ENCODE results near the gene AHDC1. TPM values are rescaled to one million over a fixed set of nuclear protein-coding genes. Genes with fewer than 3 reads are reported as not detected.
"Not testable (repeated sequence)": the region's sequence is repeated elsewhere in the genome, so short reads cannot be mapped to it uniquely, and the experiment has no call there.

The AHDC1 gene
- polyA plus RNA-seq, 4 donors = 31.6 to 67.5 (median 48.5) TPM

DNA sequence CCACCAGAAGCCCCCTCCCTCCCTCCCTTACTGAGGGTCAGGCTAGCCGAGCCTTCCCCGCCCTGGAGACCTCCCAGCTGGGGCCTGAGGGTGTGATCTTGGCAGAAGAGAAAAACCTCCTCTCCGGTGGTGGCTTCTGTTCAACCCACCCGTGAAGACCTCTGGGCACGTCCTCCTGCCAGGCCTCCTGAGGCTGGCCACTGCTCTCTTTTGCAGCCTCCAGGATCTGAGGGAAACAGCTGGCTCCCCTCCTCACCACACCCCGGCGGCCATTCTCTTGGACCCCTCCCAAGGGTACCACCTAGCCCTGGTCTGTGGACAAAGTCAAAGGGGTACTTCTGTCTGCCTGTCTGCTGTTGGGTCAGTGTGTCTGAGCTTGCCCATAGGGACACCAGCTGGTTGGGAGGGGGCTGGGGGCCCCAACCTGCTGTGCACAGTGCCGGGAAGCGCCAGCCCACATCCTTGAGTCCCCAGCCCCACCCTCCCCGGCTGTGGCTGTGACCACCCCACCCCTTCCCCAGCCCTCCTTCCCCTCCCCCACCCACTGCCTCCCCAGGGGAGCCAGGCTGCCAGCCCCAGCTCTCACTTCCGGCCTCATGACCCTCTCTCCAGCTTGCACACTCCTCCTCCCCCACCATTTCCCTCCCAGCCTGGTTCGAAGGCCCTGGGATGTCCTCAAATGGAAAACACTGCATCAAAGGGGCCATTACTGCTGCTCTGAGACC lies 48.1 kb downstream of the AHDC1 start:
- DNase-seq (ENCODE audit: low read depth in 4 of 4, low spot score in 2 of 4) = no peak

DNA sequence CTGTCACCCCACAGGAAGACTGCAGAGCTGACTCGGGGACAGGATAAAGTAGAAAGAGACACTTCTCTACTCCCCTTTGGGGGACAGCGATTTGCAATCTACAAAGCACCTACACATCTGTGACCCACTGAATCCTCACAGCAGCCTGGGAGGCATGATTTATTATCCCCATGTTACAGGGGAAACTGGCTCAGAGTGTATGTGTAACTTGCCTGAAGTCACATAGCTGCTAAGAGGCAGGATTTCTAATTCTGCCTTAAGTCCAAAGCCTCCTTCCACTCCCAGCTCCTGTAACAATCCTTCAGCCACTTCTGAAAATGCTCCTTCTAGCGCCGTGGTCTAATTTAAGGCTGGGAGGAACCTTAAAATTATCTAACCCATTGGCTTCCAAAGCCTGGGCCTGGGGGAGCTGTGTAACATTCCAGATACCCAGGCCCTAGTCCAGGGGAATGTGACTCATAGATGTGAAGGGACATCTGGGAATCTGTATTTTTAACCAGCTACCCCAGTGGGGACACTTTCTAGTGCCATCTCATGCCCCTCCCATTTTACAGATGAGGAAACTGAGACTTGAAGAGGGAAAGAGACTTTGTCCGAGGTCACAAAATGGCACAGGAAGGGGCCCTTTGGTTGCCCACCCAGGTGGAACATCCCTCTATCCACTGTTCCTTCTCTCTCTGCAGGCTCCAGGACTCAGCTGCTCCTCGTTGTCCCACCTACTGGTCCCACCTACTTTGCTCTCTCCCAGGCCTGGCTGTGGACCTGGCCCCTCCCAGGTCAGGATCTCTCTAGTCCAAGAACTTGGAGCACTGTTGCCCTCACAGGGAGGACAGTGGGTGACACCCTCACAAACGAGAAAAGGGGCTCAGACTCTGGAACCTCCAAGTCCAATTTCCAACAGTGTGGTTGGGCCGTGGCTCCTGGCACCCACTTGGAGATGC lies 48.9 kb downstream of the AHDC1 start:
- DNase-seq (ENCODE audit: low read depth in 4 of 4, low spot score in 2 of 4) = no peak

DNA sequence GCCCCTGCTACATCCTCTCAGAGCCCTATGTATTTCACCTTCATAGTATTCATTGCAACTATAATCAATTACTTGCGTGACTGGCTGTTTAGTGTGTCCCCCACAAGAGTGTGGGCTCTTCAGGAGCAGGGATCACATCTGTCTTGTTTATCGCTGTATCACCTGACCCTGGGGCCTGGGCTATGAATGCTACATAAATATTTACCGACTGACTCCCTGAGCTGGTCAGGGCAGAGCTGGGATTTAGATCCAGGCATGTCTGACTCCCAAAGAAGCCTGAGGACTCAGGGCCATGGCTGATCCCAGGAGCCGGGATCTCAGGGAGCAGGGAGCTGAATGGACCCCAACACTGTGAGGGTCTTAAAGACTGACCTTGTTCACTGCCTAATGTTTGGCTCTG lies 49.7 kb downstream of the AHDC1 start:
- no peak for DNase-seq (ENCODE audit: low read depth in 4 of 4, low spot score in 2 of 4)

DNA sequence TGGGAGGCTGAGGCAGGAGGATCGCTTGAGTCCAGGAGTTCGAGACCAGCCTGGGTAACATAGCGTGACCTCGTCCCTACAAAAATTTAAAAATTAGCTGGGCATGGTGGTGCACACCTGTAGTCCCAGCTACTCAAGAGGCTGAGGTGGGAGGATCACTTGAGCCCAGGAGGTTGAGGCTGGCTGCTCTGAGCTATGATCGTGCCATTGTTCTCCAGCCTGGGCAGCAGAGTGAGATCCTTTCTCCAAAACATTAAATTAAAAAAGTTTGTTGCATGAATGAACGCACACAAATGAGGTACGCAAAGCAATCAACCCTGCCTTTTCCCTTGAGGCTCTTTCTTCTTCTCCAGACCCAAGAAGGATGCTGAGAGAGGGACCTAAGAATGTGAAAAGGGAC lies 50.1 kb downstream of the AHDC1 start:
- not testable (repeated sequence) for DNase-seq (ENCODE audit: low read depth in 4 of 4, low spot score in 2 of 4)

DNA sequence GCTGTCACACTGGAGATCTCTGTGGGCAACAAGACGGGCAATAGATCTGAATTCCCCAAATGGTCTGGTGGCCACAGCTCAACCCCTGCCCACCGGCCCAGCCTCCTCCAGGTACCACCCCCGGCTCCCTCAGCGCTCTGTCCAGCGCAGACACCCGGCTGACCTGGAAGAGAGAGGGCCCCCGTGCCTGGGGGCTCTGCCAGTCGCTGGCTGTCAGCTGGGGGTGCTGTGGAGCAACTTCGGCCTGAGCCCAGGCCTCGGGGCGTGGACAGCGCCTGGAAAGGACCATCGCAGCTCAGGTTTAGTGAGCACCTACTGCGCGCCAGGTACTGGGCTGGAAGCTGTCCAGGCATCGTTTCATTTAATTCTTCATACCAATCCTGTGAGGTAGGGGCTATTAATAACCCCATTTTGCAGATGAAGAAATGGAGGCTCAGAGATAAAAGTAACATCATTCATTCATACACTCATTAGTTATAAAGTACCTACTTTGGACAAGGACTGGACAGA lies 51.0 kb downstream of the AHDC1 start:
- no peak for DNase-seq (ENCODE audit: low read depth in 4 of 4, low spot score in 2 of 4)

DNA sequence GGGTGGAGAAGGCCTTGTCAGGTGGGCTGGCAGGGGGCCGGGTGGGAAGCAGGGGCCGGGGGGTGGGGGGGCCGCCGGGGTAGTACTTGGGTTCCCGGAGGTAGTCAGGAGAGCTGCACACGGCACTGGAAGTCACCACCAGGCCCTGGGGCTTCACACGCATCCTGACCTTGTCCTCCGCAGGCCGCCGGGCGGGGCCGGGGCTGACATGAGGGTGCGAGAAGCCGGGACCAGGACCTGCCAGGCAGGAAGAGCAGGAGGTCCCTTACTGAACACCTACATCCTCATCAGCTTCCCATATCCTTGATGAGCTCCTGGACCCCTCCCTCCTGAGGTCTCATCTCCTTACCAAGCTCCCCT lies 52.0 kb downstream of the AHDC1 start:
- DNase-seq (ENCODE audit: low read depth in 4 of 4, low spot score in 2 of 4) = no peak

DNA sequence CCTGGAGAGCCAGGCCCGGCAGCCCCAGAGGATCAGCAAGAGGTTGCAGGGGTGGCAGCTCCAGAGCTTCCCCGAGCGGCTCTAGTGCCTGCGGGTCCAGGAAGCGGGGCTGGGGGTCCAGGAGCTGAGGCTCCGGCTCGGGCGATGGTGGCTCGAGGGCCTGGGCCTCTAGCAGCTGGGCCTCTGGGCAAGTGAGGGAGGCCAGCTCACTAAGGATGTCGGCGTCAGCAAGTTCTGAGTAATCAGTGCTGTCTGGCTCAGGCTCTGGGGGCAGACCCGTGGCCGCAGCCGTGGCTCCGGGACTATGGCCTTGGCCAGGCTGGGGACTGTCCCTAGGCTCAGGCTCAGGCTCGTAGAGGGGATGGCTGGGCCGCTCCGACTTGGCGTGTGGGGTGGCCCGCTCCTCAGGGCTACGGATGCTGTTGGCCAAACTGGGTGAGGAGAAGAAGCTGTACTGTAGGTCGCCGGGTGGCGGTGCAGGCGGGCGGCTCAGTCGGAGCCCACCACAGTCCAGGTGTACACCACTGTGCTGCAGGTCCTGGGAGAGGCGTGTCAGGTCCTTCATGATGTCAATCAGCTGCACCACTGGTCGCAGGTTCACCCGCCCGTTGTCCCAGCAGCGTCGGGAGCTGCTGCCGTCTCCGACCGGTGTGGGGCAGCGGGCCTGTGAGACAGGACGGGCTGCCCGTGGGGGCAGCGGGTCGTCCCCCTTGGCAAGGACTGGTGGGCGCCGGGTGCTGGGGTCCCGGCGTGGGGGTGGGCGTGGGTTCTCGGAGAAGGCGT lies 52.6 kb downstream of the AHDC1 start:
- no peak for DNase-seq (ENCODE audit: low read depth in 4 of 4, low spot score in 2 of 4)

DNA sequence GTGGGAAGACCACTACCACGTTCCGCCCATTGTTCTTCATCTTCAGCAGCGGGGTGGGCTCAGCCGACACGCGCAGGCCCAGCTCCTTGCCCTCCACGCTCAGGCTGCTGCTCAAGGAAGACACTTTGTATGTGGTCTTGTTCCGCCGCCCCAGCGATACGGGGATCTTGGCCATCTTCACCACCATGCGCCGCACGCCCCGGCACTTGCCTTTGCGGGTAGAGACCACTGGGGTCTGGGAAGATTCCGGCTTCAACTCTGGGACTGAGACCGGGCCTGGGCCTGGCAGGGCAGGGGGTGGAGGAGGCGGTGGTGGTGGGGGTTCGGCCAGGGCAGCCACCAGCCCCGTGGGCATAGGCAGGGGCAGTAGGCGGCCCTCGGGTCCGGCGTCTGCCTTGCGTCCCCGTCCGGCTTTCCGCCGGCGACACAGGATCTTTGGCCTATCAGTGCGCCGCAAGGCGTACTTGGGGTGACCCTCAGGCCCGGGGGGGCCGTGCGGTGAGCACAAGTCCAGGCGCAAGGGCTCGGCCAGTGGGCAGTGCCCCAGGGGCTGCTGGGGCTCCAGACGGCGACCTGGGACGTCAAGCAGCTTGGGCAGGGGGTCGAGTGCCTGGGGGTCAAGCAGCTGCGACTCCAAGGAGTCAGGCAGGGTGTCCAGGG lies 53.3 kb downstream of the AHDC1 start:
- DNase-seq (ENCODE audit: low read depth in 4 of 4, low spot score in 2 of 4) = no peak

DNA sequence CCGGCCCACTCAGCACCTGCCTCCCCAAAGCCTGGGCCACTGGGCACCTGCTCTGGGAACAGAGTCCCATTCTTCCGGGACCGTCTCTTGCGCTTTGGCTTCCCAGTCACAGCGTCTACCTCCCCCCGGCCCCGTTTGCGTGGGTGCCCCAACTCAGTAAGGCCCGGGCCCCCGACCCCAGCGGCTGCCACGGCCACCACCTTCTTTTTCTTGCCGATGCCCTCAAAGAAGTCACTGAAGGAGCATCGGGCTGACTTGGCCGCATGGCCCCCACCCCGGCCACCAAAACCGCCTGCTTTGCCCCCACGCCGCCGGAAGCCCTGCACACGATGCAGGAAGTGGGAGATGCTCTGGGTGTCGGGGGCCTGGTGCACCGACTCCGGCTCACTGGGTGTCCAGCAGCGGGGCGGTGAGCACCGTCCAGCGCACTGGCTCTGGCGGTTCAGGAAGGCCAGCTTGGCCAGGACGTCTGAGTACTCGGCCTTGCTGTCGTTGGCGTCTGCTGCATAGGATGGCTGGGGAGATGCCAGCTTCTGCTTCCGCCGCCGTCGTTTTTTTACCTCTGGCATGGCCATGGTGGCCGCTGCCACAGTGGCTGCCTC lies 54.0 kb downstream of the AHDC1 start:
- no peak for DNase-seq (ENCODE audit: low read depth in 4 of 4, low spot score in 2 of 4)

DNA sequence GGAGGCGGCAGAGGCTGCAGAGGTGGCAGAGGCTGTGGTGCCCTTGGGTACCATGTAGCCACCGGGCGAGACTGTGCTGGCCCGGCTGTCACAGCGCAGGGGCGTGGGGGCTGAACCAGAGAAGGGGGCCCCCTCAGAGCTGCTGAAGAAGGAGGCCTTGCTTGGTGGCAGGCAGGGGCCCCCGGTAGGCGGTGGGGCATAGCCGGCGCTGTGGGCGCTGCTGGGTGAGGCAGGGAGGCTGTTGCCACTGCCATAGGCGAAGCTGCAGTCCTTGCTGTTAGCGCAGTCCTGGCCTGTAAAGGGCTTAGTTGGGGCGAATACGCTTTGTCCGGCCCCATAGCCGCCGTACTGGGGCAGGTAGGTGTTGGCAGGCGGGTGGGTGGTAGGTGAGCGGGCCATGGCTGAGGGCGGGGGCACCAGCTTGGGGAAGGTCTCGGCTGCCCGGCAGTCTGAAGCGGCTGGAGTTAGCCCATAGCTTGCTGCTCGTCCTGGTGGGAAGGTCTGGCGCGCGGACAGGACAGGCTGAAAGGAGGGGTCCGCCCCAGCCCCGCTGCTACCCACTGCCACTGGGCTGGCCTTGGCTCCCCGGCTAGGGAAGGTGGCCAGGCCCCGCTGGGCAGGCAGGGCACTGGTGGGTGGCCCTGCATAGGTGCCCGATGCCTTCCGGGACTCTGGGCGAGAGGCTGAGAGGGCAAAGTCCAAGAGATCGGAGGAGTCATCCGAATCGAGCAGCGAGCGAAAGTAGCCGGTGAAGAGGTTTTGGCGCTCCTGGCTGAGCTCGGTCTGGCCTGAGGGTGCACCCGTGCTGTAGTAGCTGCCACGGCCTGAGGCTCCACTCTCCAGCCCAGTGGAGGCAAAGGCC lies 54.9 kb downstream of the AHDC1 start:
- no peak for DNase-seq (ENCODE audit: low read depth in 4 of 4, low spot score in 2 of 4)

DNA sequence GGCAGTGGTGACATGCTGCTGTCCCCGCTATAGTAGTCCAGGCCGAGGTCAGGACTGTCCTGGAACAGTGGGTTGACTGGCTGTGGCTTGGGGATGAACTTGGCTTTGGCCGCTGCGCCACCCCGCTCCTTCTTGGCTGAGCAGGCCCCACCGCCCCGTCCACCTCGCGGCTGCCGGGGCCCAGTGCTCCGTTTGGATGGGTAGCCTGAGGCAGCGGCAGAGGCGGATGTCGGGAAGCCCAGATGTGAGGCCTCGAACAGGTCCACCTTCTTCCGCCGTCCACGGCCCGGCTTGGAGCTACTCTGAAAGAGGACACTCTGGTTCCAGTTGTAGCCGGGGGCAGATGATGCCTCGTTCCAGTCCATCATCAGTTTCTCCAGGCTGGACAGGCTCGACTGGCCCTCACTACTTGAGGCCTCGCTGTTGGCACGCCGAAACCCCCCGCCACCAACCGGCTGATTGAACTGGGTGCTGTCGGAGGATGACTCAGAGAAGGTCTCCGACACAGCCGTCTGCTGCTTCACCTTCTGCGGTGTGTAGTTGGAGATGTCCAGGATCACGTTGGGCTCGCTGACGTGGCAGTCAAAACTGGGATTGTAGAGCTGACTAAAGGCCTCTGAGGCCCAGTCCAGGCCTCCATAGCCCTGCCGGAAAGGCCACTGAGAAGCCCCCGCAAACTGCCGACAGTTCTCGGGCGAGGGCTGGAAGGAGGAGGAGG lies 55.6 kb downstream of the AHDC1 start:
- no peak for DNase-seq (ENCODE audit: low read depth in 4 of 4, low spot score in 2 of 4)

DNA sequence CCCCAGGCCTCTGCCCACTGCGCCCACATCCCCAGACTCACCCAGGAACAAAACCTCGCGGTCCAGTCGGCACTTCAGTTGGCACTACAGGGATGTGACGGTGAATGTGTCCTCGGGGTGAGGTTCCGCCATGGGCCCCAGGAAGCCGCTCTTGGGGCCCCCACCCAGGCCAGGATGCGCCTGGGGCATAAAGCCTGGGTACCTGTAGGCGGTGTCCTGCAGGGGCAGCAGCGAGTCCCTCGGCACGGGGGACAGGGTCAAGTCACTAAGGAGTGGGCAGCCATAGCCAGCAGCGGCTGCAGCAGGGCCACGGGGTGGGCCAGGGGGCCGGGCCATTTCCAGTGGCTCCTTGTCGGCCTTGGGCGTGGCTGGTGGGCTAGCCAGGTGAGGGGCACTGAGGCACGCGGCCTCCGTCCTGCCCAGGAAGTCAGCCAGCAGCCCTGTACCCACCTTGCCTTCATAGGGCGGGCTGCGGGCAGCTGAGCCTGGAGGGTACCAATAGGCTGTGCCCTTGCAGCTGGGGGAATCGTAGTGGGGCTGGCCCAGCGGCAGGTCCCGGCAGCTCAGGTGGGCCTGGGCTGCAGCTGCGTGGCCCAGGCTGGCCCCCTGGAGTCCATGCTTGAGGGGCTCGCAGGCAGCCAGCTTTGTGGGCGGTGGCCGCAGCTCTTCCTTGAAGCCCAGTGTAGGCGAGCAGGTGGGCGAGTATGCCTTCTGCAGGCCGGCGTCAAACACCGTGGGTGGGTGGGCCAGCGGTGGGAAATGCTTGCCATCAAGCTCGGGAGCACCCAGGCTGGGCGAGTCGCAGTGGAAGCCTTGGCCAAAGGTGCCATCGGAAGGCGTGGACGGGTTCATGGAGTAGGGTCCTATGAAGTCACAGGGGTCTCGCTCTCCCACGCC lies 56.5 kb downstream of the AHDC1 start:
- no peak for DNase-seq (ENCODE audit: low read depth in 4 of 4, low spot score in 2 of 4)

DNA sequence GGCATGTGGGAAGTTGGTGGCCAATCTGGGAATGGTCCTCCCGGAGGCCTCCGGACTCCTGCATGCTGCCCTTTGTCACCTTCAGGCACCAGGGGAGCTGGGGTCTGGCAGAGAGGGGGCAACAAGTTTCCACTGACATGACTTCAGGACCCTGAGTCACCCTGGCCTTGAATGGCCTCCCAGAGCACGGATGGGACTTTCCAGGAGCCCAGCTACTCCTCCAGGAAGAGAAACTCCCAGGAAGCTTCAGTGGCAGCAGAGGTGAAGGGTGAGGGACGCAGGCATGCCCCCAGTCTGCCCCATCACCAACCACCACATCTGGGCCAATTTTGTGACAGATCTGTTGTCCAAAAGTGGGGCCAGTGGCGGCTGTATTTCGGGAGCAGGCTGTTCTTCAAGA lies 58.1 kb downstream of the AHDC1 start:
- DNase-seq (ENCODE audit: low read depth in 4 of 4, low spot score in 2 of 4) = no peak

DNA sequence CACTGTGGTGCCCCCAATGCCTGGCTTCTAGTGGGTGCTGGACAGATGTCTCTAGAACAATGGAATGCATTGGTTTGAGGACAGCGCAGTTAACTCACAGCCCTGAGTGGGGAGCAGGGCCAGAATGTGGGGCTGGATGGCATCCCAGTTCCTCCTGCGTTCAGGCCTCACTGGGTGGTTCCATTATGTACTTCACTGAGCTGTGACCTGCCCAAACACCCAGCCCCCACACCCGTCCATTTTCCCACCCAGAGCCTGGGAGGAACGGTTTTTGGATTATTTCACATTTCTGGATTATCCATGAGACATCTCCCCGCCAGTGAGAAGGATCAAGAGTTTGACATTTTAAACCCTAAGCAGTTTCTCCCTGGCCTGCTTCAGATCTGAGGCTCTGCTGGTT lies 58.7 kb downstream of the AHDC1 start:
- no peak for DNase-seq (ENCODE audit: low read depth in 4 of 4, low spot score in 2 of 4)

DNA sequence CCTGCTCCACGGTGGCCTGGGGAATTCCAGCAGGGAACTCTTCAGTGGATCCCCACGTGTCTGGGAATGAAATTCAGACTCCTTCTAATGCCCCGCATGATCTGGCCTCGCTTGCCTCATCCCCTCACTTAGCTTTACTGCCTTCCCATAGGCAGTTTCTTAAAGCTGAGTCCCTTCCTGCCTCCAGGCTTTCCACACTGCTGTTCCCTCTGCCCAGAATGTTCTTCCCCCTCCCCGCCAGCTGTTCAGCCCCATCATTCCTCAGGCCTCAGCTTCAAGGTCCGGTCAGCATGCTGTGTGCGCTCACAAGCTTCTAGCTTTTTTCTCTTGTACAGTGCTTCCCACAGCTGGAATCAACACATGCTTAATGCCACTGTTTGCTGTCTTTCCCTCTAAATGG lies 59.1 kb downstream of the AHDC1 start:
- DNase-seq (ENCODE audit: low read depth in 4 of 4, low spot score in 2 of 4) = no peak

DNA sequence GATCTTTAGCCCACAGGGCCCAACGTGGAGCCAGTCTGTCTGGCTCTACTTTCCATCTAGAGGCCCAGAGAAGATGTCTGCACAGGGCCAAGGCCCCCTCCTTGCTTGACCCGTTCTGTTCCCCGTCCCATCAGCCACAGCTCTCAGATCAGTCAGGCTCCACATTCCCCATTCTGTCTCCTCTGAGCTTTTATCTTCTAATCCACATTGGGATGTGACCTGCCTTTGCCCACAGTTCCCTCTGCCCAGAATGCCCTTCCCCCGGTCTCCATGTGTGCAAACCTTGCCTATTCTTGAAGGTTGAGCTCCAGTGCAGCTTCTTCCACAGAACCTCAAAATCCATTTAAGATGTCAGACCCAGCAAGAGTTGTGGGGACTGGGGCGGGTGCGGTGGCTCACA lies 60.7 kb downstream of the AHDC1 start:
- no peak for DNase-seq (ENCODE audit: low read depth in 4 of 4, low spot score in 2 of 4)

DNA sequence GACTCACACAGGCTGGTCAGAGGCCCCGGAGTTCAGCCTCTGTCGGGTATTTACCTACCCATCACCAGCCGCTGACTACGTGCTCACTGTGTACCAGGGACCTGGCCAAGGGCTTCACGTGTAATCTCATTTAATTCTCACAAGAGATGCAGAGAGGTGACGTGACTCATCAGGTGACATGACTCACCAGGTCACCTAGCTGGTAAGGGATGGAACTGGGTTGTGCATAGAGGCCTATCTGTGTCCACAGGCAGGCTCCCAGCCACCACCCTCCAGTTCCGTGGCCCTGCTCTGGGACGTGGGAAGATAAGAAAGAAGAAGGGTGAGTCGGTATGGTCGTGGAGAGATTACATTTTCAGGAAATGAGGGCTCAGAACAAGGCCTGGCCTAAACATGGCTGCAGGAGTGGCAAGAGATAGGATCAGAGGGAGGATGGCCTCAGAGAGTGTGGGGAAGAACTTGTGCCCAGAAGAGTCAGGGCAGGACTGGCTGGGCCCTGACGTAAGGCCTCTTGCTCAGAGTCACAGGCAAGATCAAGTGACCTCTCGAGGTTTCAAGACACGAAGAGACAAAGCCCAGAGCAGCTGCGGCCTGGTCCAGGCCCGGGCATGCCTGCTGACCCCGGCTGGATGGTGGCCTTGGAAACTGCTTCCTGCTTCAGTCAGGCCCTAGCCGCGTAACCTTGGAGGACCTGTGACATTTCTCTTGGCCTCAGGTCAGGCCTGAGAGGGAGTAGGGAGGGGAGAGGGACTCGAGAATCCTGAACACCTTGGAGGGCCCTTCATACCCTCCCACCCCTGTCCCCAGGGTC lies 61.3 kb downstream of the AHDC1 start:
- no peak for DNase-seq (ENCODE audit: low read depth in 4 of 4, low spot score in 2 of 4)

Data from left renal cortex interstitium (tissue), 4 donors.